K562 (cell line): ENCODE measurements around the gene TMEM45A. TPM values are rescaled to one million over a fixed set of nuclear protein-coding genes. Genes with fewer than 3 reads are reported as not detected.
A peak's percentile ranks its signal among the peaks of the same experiment; 100 is the strongest.

Experiments used
- FOXA3 ChIP-seq, 2 experiments: fragments of 450-650 bp in 1 of 2; sonication (generic) in 1 of 2; formaldehyde crosslinking; IDR thresholded peaks in 1 of 2; conservative IDR thresholded peaks in 1 of 2; 2 replicates each; pipeline versions ENCODE4 v1.4.0 to v1.8.0; 2020 to 2022; ENCODE audit warnings: mild to moderate bottlenecking in 2 of 2, missing genetic modification reagents in 1 of 2
- HDAC6 ChIP-seq: IDR thresholded peaks from 2 replicates; pipeline ENCODE4 v1.6.1; 2012; ENCODE audit warnings: low read depth, mild to moderate bottlenecking, control low read depth, inconsistent platforms, low read length, moderate library complexity
- HMG20A ChIP-seq: fragments of 450-650 bp; formaldehyde crosslinking; conservative IDR thresholded peaks from 2 replicates; pipeline ENCODE4 v1.4.0; 2020; ENCODE audit warnings: mild to moderate bottlenecking, mixed read lengths
- PCBP2 ChIP-seq: fragments of 200-400 bp; formaldehyde crosslinking; IDR thresholded peaks from 2 replicates; pipeline ENCODE4 v1.6.1; 2018; ENCODE audit warnings: low read length, low read depth, mild to moderate bottlenecking, moderate library complexity; ENCODE audit not compliant: poor library complexity, severe bottlenecking
- POLR2H ChIP-seq: IDR thresholded peaks from 2 replicates; pipeline ENCODE4 v1.6.1; 2016; ENCODE audit warnings: missing genetic modification characterization, low read depth, mild to moderate bottlenecking, control low read depth, missing compliant biosample characterization, moderate library complexity
- TEAD4 ChIP-seq, 2 experiments: sonication (generic) in 1 of 2; formaldehyde crosslinking in 1 of 2; IDR thresholded peaks; 2 replicates each; pipeline versions ENCODE4 v1.6.1 to v1.8.0; 2012 to 2022; ENCODE audit warnings: borderline replicate concordance in 1 of 2, inconsistent platforms in 1 of 2, low read length in 1 of 2, mild to moderate bottlenecking in 1 of 2, missing genetic modification reagents in 1 of 2
- polyA plus RNA-seq, 8 experiments: library from polyadenylated mRNA; depleted of rRNA in 4 of 8; stranded (reverse) in 5 of 8; unstranded in 3 of 8; fragments of >200 nt; fragmentation: Nextera tagmentation in 2 of 8; fragmentation: Illumina TruSeq in 1 of 8; extraction: Ambion mirVana in 2 of 8; extraction: Trizol in 1 of 8; gene quantifications; 2 replicates each; pipeline versions ENCODE4 v1.2.1 to v1.2.3, GENCODE V29; 2011 to 2014; ENCODE audit warnings: inconsistent platforms in 1 of 8, missing spikeins in 1 of 8
- total RNA-seq, 7 experiments: library from RNA; depleted of rRNA in 6 of 7; stranded (reverse); fragments of >200 nt in 6 of 7; fragmentation: Illumina TruSeq in 2 of 7; extraction: Trizol in 2 of 7; gene quantifications; 2 replicates each; pipeline versions ENCODE4 v1.2.1 to v1.2.3, GENCODE V29; 2011 to 2021; ENCODE audit warnings: low replicate concordance in 1 of 7
- TF ChIP-seq, protein P1 (sequence below), 2 experiments: fragments of 450-650 bp; IDR thresholded peaks; 2 replicates each; pipeline ENCODE4 v1.6.1; 2016; ENCODE audit warnings: mild to moderate bottlenecking in 2 of 2, borderline replicate concordance in 1 of 2, low read depth in 1 of 2, moderate library complexity in 1 of 2
- TF ChIP-seq, protein P2 (sequence below): fragments of 250-450 bp; sonication (Bioruptor Pico); IDR thresholded peaks from 2 replicates; pipeline ENCODE4 v1.4.0; 2020; ENCODE audit warnings: mild to moderate bottlenecking, moderate library complexity
- TF ChIP-seq, protein P3 (sequence below): fragments of 250-450 bp; sonication (Bioruptor Pico); IDR thresholded peaks from 2 replicates; pipeline ENCODE4 v1.5.0; 2021; ENCODE audit warnings: mild to moderate bottlenecking, borderline replicate concordance

Gene TMEM45A
- total and polyA plus RNA-seq, 9 of the 15 experiments (the other 6 are each of a cell fraction or from before 2014, with no cell fraction given) = 0.41 to 4.1 (median 0.95) TPM

DNA sequence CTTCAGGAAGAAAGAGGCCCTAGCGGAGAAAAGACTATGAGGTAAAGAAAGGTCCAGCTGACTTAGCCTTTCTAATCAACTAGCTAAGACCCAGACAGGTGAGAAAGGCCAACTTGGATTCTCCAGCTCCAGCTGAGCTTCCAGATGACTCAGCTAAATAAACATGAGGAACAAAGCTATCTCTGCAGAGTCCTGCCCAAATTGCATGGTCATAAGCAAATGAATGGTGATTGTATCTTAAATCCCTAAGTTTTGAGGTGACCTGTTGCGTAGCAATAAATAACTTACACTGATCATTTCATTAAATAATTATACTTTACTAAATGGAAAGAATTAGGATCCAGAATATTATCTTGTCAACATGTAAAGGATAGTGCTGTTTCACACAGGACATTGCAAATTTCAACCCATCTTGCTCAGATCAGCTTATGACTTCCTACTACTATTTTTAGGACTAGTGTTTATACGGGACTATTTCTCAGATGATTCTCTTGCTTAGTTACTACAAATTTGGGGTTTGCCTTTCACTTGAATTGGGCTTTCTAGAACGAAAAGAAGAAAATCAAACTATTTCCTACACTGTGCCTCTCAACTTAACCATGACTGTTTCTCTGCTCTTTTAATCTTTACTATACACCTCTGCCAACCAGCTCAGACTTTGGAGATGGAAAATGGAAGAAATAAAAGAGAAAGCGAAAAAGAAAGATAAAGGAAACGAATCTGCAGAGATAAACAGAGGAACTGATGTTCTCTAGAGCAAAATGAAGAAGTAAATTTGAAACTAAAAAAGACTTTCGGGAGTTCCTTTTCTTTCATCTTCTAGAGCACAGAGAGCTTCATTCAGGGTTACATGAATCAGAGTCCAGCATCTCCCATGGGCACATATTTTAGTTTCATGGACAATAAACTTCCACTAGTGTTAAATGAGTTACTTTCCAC lies 110.4 kb downstream of the TMEM45A start (continued):
- TF ChIP-seq PCBP2 (no peak), TEAD4 (IDR thresholded peaks at IDR 0.05; ENCODE audit: low read length) (no peak), TEAD4 (CRISPR knock-in tag; IDR thresholded peaks at IDR 0.05; ENCODE audit: borderline replicate concordance) (no peak), FOXA3 (CRISPR knock-in tag; conservative IDR thresholded peaks at IDR 0.05 in 1 of 2, IDR thresholded peaks at IDR 0.05 in 1 of 2) (peak; percentile 89 to 91), POLR2H (tag) (no peak), HDAC6 (no peak), HMG20A (CRISPR knock-in tag) (no peak)
- TF ChIP-seq, protein P1, sequence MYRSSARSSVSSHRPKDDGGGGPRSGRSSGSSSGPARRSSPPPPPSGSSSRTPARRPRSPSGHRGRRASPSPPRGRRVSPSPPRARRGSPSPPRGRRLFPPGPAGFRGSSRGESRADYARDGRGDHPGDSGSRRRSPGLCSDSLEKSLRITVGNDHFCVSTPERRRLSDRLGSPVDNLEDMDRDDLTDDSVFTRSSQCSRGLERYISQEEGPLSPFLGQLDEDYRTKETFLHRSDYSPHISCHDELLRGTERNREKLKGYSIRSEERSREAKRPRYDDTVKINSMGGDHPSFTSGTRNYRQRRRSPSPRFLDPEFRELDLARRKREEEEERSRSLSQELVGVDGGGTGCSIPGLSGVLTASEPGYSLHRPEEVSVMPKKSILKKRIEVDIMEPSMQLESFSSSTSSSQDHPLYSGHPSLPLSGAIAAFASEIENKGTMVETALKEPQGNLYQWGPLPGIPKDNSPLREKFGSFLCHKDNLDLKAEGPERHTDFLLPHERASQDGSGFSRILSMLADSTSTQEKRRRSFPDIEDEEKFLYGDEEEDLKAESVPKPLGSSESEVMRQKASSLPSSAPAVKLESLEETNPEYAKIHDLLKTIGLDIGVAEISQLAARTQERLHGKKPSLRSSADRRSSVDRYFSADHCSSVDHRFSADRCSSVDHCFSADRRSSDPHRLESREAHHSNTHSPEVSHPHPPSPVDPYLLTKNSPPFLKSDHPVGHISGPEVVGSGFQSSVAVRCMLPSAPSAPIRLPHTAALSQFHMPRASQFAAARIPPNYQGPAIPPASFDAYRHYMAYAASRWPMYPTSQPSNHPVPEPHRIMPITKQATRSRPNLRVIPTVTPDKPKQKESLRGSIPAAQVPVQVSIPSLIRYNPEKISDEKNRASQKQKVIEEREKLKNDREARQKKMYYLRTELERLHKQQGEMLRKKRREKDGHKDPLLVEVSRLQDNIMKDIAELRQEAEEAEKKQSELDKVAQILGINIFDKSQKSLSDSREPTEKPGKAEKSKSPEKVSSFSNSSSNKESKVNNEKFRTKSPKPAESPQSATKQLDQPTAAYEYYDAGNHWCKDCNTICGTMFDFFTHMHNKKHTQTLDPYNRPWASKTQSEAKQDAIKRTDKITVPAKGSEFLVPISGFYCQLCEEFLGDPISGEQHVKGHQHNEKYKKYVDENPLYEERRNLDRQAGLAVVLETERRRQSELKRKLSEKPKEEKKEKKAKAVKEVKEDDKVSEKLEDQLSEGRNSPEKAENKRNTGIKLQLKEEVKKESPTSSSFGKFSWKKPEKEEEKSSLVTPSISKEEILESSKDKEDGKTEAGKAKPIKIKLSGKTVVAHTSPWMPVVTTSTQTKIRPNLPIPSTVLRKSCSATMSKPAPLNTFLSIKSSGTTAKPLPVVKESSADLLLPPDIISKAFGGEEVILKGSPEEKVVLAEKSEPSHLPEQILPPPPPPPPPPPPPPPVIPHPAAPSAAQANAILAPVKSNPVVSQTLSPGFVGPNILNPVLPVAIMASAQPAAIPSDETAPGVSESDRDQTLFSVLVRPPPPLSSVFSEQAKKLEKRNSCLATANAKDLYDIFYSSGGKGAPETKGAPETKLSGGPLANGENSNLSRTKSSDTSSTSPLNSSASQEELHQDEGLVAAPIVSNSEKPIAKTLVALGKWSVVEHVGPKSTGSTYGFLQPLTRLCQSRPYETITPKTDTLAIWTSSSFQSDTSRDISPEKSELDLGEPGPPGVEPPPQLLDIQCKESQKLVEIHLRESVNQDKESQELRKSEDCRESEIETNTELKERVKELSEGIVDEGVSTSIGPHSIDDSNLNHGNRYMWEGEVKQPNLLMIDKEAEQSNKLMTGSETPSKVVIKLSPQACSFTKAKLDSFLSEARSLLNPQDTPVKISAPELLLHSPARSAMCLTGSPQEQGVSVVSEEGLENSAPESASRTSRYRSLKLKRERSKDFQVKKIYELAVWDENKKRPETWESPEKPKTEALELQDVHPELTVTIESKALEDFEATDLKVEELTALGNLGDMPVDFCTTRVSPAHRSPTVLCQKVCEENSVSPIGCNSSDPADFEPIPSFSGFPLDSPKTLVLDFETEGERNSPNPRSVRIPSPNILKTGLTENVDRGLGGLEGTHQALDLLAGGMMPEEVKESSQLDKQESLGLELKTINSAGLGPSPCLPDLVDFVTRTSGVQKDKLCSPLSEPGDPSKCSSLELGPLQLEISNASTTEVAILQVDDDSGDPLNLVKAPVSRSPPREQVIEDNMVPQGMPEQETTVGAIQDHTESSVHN (IDR thresholded peaks at IDR 0.05; ENCODE audit: borderline replicate concordance in 1 of 2, low read depth in 1 of 2) = peak in 1 of 2 experiments; percentile 53; a peak in 1 of 4 replicates
- TF ChIP-seq, protein P2, sequence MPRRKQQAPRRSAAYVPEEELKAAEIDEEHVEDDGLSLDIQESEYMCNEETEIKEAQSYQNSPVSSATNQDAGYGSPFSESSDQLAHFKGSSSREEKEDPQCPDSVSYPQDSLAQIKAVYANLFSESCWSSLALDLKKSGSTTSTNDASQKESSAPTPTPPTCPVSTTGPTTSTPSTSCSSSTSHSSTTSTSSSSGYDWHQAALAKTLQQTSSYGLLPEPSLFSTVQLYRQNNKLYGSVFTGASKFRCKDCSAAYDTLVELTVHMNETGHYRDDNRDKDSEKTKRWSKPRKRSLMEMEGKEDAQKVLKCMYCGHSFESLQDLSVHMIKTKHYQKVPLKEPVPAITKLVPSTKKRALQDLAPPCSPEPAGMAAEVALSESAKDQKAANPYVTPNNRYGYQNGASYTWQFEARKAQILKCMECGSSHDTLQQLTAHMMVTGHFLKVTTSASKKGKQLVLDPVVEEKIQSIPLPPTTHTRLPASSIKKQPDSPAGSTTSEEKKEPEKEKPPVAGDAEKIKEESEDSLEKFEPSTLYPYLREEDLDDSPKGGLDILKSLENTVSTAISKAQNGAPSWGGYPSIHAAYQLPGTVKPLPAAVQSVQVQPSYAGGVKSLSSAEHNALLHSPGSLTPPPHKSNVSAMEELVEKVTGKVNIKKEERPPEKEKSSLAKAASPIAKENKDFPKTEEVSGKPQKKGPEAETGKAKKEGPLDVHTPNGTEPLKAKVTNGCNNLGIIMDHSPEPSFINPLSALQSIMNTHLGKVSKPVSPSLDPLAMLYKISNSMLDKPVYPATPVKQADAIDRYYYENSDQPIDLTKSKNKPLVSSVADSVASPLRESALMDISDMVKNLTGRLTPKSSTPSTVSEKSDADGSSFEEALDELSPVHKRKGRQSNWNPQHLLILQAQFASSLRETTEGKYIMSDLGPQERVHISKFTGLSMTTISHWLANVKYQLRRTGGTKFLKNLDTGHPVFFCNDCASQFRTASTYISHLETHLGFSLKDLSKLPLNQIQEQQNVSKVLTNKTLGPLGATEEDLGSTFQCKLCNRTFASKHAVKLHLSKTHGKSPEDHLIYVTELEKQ (CRISPR knock-in tag) = no peak
- TF ChIP-seq, protein P3, sequence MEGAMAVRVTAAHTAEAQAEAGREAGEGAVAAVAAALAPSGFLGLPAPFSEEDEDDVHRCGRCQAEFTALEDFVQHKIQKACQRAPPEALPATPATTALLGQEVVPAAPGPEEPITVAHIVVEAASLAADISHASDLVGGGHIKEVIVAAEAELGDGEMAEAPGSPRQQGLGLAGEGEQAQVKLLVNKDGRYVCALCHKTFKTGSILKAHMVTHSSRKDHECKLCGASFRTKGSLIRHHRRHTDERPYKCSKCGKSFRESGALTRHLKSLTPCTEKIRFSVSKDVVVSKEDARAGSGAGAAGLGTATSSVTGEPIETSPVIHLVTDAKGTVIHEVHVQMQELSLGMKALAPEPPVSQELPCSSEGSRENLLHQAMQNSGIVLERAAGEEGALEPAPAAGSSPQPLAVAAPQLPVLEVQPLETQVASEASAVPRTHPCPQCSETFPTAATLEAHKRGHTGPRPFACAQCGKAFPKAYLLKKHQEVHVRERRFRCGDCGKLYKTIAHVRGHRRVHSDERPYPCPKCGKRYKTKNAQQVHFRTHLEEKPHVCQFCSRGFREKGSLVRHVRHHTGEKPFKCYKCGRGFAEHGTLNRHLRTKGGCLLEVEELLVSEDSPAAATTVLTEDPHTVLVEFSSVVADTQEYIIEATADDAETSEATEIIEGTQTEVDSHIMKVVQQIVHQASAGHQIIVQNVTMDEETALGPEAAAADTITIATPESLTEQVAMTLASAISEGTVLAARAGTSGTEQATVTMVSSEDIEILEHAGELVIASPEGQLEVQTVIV (CRISPR knock-in tag) = no peak
